Upper lobe of left lung (tissue), 4 donors: ENCODE results near the gene XXYLT1.

Source experiments
- CTCF ChIP-seq, 6 experiments: fragments of 450-650 bp in 4 of 6; fragments of 200-600 bp in 2 of 6; sonication (generic) in 2 of 6; IDR thresholded peaks; one replicate each; pipeline ENCODE4 v1.5.1; 2016 to 2019; ENCODE audit warnings: antibody characterized with exemption in 6 of 6
- EP300 ChIP-seq, 4 donors: sonication (generic); formaldehyde crosslinking; IDR thresholded peaks; one replicate each; pipeline ENCODE4 v1.5.1; 2017; ENCODE audit warnings: antibody characterized with exemption in 4 of 4, control low read depth in 2 of 4
- POLR2A ChIP-seq, 4 donors: fragments of 450-650 bp; IDR thresholded peaks; one replicate each; pipeline ENCODE4 v1.5.1; 2016 to 2017; ENCODE audit warnings: antibody characterized with exemption in 4 of 4, mild to moderate bottlenecking in 2 of 4
- POLR2AphosphoS5 ChIP-seq, 2 donors: sonication (generic); formaldehyde crosslinking; IDR thresholded peaks; one replicate each; pipeline ENCODE4 v1.5.1; 2017; ENCODE audit warnings: antibody characterized with exemption in 2 of 2

- no peak for TF ChIP-seq CTCF (IDR thresholded peaks at IDR 0.05)
- no peak for TF ChIP-seq EP300 (IDR thresholded peaks at IDR 0.05)
- TF ChIP-seq POLR2A (IDR thresholded peaks at IDR 0.05), result no peak
- no peak for TF ChIP-seq POLR2AphosphoS5 (IDR thresholded peaks at IDR 0.05)
Measured at GRCh38 chr3:195153130-195153529, 117.8 kb downstream of the XXYLT1 start.
